ENCODE results near the gene BCKDHB.

Gene BCKDHB

DNA sequence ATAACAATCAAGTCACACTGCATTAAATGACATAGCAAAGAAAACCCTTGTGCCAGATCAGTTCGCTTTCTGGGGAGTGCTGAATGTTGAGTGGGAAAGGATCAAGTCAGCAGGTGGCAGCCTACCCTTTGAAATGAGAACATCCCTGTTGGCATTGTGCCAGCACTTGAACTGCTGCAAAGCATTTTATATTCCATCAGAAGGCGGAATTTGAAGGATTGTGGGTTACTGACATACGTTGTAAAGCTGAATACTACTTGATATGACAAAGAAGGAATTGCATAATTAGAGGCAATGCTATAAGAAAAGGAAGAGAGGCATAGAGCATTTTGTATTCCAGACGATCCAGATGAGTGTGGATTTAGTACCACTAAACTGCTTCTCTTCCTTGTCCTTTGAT lies 26.5 kb downstream of the BCKDHB start:
- no peak overlapping the region for H3K4me3 ChIP-seq (ENCODE audit: control insufficient read depth, low read depth, low read length)
- DNase-seq (ENCODE audit: low read depth): peak; percentile 73
- peak; percentile 62 for TF ChIP-seq CTCF (conservative IDR thresholded peaks at IDR 0.05; ENCODE audit: control insufficient read depth, insufficient read depth, low read depth, low read length)

- DNase-seq (ENCODE audit: low read depth): no peak
- TF ChIP-seq CTCF (conservative IDR thresholded peaks at IDR 0.05; ENCODE audit: control insufficient read depth, insufficient read depth, low read depth, low read length): no peak
- H3K4me3 ChIP-seq (ENCODE audit: control insufficient read depth, low read depth, low read length): no peak overlapping the region
Measured at GRCh38 chr6:80134065-80134464, 27.6 kb downstream of the BCKDHB start.

DNA sequence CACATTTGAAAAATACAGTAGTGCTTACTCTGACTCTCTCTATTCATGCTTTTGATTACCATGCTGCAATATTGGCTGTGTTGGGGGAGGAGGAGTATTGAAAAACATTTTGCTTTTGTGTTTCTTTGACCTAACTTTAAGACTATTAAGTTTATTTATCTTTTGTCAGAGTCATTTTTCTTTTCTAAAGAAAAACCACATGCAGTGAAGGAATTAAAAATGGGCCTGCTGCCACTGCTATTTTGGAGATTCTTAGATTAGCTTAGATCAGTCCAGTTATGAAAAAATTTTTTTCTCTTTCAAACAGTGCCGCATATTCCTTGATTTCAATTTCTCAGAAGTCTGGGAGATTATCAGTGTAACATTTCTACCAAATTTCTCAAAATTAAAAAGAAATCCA lies 36.1 kb downstream of the BCKDHB start:
- no peak overlapping the region for H3K4me3 ChIP-seq (ENCODE audit: control insufficient read depth, low read depth, low read length)
- DNase-seq (ENCODE audit: low read depth): peak; percentile 16
- TF ChIP-seq CTCF (conservative IDR thresholded peaks at IDR 0.05; ENCODE audit: control insufficient read depth, insufficient read depth, low read depth, low read length): no peak

DNA sequence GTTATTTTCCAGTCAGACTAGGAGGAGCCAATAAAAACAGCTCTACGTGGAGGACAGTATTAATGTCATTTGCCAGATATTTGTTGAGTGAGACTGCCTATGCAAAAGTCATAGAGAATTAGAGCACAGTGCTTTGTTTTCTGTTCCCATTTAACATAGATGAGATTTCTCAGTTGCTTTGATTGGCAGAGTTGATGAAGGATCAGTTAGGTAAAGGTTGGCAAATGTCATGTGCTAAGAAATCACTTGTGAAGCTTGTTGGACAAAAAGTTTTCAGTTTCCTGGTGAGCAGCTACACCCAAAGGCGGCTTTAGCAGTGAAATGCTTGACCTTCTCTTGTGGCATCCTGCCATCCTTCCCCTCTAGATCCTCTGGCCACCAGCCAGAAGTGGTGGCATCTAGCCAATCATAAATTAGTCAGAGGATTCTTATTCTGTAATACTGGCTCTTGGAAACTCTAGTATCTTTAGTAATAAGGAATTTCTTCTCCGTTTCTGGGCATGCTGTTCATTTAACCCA lies 37.0 kb downstream of the BCKDHB start:
- no peak for TF ChIP-seq CTCF (conservative IDR thresholded peaks at IDR 0.05; ENCODE audit: control insufficient read depth, insufficient read depth, low read depth, low read length)
- DNase-seq (ENCODE audit: low read depth): peak; percentile 94
- no peak overlapping the region for H3K4me3 ChIP-seq (ENCODE audit: control insufficient read depth, low read depth, low read length)

DNA sequence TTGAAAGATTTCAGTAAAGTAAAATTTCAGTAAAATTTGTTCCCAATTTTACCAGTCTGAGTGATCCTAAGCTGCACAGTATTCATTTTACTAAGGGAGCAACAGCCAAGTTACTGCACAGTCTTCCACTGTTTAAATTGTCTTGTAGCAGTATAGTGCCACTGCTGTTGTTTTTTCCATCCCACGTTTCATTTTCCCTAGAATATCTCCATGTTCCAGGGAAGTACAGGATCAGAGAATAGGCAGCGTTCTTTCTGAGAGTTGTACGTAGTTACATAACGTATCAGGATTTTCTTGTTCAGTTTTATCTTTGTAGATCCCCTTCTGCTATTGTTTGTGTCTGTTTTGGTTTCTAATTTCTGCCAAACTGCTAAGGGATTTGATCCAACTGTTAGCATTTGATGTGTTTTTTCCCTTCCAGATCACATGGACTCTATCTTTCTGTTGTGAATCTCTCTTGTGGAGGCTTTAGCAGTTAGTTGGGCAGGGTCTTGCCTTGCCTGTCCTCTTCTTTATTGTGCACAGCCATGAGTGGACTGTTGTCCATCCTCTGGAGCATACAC lies 38.4 kb downstream of the BCKDHB start:
- no peak for DNase-seq (ENCODE audit: low read depth)
- H3K4me3 ChIP-seq (ENCODE audit: control insufficient read depth, low read depth, low read length): no peak overlapping the region
- TF ChIP-seq CTCF (conservative IDR thresholded peaks at IDR 0.05; ENCODE audit: control insufficient read depth, insufficient read depth, low read depth, low read length): no peak

- H3K4me3 ChIP-seq (ENCODE audit: control insufficient read depth, low read depth, low read length): no peak overlapping the region
- TF ChIP-seq CTCF (conservative IDR thresholded peaks at IDR 0.05; ENCODE audit: control insufficient read depth, insufficient read depth, low read depth, low read length): no peak
- no peak for DNase-seq (ENCODE audit: low read depth)
Measured at GRCh38 chr6:80145509-80145908, 39.0 kb downstream of the BCKDHB start.

GRCh38 chr6:80145921-80146320 lies 39.5 kb downstream of the BCKDHB start:
- no peak overlapping the region for H3K4me3 ChIP-seq (ENCODE audit: control insufficient read depth, low read depth, low read length)
- TF ChIP-seq CTCF (conservative IDR thresholded peaks at IDR 0.05; ENCODE audit: control insufficient read depth, insufficient read depth, low read depth, low read length): no peak
- DNase-seq (ENCODE audit: low read depth): no peak
